GM18517 (cell line): ENCODE results near the gene NAP1L4.

Source experiments
- ATAC-seq: cut with Tn5 transposase; IDR thresholded peaks from one replicate; pipeline ENCODE4 v1.9.1; 2021; ENCODE audit warnings: mild to moderate bottlenecking, moderate library complexity; ENCODE audit not compliant: unreplicated experiment

NAP1L4 gene

DNA sequence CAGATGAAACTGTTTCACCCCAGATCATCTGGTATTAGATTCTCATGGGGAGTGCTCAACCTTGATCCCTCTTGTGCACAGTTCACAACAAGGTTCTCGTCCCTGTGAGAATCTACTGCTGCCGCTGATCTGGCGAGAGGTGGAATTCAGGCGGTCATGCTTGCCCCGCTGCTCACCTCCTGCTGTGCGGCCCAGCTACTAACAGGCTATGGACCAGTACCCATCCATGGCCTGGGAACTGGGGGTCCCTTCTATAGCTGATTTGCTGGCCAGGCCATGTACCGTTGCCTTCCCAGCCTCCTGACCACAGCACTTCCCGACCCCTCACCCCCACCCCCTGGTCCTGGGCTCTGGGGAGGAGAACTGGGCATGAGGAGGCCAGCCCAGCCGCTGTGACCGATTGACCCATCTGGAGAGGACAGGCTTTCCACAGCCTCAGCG lies 65.5 kb downstream of the NAP1L4 start:
- ATAC-seq, result no peak

DNA sequence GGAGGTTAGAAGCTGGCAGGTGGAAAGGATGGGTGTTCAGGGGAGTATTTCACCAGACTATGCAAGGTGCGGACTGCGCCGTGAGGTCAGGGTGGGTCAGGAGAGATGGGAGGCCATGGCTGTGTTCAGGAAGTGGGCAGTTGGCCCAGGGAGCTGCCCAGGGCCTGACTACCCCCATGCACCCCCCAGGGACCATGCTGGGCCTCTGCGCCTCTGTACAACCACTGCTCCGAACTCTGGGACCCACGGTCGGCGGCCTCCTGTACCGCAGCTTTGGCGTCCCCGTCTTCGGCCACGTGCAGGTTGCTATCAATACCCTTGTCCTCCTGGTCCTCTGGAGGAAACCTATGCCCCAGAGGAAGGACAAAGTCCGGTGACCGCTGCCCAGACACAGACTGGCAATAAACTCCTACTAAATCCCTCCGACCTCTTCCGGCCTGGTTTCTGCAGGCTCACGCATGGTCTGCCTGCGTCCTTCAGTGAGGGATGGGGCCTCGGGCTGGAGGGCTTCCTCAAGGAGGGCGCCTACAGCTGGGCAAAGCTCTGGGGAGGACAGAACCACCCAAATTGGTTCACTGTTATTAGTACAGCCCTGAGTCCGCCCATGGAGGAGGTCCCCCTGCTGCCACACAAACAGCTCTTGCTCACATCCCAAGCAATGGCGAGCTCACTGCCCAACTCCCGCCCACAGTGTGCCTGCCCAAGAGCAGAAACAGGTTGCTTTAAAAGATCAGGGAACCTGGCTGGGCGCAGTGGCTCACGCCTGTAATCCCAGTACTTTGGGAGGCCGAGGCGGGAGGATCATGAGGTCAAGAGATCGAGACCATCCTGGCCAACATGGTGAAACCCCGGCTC lies 67.1 kb downstream of the NAP1L4 start:
- ATAC-seq, result no peak

GRCh38 chr11:2924381-2924780 lies 67.7 kb downstream of the NAP1L4 start:
- ATAC-seq, result no peak

DNA sequence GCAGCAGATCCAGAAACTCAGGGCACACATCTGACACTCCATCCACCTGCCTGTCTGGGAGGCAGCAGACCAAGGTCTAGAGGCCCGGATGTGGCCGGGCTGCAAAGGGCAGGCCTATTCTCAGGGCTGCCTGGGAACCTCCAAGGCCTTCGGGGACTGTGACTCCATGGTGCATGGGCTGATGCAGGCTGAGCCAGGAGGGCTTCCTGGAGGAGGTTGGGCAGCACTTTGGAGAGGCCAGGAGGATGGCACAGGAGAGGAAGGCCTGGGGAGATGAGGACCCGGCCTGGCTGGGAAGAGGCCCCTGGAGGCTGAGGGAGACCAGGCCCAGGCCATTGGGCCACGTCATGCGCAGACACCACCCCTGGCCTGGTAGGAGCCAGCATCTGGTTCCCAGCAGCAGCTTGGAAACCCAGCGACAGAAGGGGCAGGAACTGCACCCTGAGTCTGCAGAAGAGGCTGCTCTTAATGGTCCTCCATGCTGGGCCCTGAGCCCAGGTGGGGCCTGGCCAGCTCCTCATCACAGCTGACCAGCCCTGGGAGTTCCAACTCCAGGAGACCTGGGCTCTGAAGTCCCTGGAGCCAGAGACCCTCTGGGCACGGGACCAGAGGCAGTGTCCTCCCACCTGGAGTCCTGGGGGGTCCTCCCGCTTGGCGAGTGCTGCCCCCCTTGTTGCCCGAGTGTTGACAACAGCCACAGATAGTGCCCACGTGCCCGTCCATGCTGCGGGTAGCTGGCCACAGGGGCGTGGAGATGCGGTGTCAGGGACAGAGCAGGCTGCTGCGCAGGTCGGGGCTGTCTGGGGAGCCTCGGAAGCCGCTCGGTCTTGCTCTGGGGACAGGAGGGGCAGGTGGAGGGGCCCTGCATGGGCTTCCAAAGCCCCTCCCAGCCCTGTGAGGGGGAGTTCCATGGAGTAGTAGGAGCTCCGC lies 68.4 kb downstream of the NAP1L4 start:
- ATAC-seq, result no peak

- no peak for ATAC-seq
These were observed 69.5 kb downstream of the NAP1L4 start for GRCh38 chr11:2922655-2923054.

GRCh38 chr11:2921742-2922493 lies 70.2 kb downstream of the NAP1L4 start:
- ATAC-seq, result no peak

GRCh38 chr11:2921261-2921660 lies 70.9 kb downstream of the NAP1L4 start:
- ATAC-seq, result no peak

DNA sequence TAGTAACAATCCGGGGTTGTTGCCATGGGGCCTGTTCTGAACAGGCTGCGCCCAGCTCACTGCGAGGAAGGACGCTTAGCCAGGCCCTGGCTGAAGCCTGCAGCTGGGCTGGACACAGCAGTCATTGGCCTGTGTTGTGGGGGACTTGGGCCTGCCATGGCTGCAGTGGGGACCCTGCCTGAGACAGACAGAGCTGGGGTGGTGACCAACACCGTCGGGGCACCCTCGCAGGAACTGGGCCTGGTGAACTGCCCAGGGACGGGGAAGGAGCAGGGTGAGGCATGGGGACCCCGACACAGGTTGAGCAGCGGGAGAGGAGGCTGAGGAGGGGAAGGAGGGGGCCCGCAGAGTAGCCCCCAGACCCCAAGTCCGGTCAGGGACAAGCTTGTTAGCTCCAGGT lies 71.8 kb downstream of the NAP1L4 start:
- ATAC-seq, result no peak

DNA sequence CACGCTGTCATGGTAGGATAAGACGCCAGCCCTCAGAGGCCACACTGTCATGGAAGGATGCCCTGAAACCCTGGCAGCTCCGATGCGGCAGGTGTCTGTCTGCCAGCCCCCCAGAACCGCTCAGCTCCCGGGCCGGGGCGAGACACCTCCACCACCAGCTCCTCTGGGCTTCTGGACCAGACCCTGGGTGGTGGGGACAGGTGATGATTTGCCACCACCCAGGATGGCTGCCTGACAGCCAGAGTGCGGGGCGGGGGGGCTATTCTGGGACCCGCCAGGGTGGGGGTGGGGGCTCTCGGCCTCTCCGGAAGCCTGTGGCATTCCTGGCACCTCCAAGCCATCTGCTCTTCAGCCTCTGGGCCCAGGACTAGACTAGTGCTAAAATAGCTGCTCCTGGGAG lies 72.3 kb downstream of the NAP1L4 start:
- ATAC-seq, result no peak

GRCh38 chr11:2919188-2919587 lies 72.9 kb downstream of the NAP1L4 start:
- no peak for ATAC-seq

- no peak for ATAC-seq
These were observed 74.2 kb downstream of the NAP1L4 start for GRCh38 chr11:2917842-2918490.

DNA sequence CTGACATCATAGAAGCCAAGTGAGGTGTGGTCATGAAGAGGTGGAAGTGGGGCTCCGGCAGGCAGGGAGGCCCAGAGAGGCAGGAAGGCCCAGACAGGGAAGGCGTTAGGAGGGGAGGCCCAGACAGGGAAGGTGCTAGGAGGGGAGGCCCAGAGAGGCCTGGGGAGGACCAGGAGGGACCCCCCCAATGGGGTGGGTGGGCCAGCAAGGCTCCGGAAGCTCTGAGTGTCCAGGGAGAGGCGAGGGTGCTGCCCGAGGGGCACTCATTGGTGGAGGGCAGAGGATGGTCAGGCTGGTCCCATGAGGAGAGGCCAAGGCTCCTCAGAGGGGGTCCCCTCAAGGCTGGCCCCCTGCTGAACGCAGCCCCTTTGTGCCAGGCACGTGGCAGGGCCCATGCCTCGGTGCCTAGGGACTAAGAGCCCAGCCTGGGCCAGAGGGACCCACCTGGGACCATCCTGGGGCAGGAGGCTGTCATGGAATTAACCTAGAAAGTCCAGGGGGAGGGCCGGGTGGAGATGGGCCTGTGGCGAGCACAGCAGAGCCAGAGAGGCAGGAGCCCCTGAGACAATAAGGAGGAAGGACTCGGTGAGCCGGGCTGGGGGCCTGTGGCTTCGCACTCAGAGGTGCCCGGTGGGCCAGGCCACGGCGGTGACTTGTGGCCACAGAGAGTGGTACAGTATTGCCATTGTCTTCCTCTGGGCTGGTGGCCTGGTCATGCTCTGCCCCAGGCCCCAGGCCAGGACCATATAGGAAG lies 75.1 kb downstream of the NAP1L4 start:
- no peak for ATAC-seq

DNA sequence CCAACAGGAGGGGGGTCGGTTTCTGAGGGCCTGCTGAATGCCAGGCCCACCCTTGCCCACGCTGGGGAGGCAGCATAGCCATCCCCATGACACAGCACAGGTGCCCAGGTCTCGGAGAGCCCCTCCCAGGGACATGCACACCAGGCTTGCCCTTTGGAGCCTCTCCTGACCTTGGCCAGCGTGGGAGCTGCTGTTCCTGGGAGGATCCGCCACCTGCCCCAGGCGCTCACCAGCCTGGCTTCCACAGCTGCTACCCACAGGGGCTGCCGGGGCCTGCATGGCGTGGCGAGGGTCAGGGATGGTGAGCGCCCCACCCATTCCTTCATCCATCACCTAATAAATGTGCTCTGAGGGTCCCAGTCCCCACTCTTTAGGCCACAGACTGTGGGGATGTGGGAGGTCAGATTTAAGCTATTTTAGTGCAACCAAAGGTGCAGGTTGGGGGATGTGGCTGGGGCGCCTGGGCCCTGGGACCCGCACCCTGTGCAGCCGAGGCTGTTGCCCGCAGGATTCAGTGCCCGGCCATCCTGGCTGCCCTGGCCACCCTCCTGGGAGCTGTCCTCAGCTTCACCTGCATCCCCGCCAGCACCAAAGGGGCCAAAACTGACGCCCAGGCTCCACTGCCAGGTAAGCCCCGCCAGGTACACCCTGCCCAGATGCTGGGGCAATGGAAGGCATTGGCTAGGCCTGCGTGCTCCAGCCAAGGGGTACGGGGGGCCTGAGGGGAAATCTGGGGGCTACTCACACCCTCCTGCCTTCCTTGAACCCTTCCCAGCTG lies 75.8 kb downstream of the NAP1L4 start:
- no peak for ATAC-seq

- ATAC-seq, result no peak
These were observed 76.7 kb downstream of the NAP1L4 start for GRCh38 chr11:2915473-2915872.

DNA sequence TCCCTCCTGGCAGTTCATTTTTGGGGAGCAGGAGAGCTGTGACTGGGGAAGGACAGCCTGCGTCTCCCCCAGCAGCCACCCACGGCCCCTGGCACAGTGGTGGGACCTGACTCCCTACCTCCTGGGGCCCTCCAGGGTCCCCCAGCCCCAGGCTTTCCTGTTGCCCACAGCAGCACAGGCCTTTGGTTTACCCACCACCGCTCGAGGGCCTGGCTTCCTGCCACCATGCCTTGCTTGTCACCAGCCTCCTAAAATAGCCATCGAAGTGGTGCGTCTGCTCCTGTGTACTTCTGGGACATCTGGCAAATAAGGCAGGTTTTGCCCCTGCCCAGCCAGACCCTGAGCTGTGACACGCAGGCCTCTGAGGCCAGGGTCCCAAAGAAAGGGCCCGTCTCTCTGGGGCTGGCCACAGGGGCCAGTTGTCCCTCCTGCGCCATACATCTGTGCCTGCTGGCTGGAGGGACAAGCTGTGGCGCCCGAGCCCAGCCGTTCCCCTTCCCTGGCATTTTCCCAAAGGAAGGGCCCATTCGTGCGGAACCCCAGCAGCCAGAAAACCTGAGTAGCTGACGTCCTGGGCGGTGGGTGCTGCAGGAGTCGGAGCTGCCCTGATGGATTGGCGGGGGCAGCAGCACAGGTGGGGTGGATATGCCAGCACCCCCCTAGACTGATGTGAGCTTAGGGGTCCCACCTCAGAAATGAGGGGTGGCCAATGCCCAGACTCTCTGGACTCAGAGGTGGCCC lies 77.5 kb downstream of the NAP1L4 start:
- ATAC-seq, result no peak

GRCh38 chr11:2913776-2914175 lies 78.4 kb downstream of the NAP1L4 start:
- ATAC-seq, result no peak

DNA sequence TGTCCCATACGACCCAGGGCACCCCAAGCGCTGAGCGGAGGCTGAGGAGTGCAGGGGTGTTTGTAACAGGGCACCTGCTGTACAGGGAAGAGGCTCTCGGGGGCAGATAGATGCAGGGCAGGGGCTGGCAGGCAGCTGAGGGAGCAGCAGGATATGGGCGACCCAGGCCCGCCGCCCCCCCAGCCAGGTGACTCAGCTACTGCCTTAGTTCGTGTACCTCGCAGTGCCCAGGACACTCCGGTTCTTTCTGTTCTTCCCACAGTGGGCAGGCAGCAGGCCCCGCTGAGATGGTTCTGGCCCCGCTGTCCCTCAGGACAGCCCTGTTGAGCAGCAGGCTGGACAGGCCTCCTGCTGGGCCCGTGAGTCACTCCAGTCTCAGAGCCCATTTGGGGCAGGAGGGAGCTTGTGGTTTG lies 79.1 kb downstream of the NAP1L4 start:
- ATAC-seq, result no peak

GRCh38 chr11:2912498-2912897 lies 79.6 kb downstream of the NAP1L4 start:
- ATAC-seq, result no peak
